BJ (cell line): ENCODE results near the gene MSH3. TPM values are rescaled to one million over a fixed set of nuclear protein-coding genes. Genes with fewer than 3 reads are reported as not detected.

ENCODE experiments used
- CTCF ChIA-PET: fragments of 350-600 bp; formaldehyde crosslinking; extraction: SDS; loops from one replicate; lab custom pipeline; 2021; ENCODE audit warnings: antibody characterized with exemption, inconsistent platforms; lab: Yijun Ruan, JAX
- POLR2A ChIA-PET: fragments of 300-600 bp; sonication (Branson Sonifier 250); formaldehyde crosslinking; extraction: SDS; loops from one replicate; lab custom pipeline; 2021; ENCODE audit warnings: antibody characterized with exemption; lab: Charles Lee
- DNase-seq: peaks from one replicate; pipeline ENCODE4 v3.0.0-alpha.2; 2011; ENCODE audit warnings: low read depth
- H3K27me3 ChIP-seq: 2 replicates; pipeline ENCODE4 v1.6.0; 2011; ENCODE audit warnings: low read length; ENCODE audit not compliant: control insufficient read depth, insufficient read depth
- H3K36me3 ChIP-seq: 2 replicates; pipeline ENCODE4 v1.5.1; 2011; ENCODE audit warnings: low read length; ENCODE audit not compliant: control insufficient read depth, insufficient read depth
- H3K4me3 ChIP-seq: 2 replicates; pipeline ENCODE4 v1.5.1; 2011; ENCODE audit warnings: low read depth, mild to moderate bottlenecking, control low read depth, low read length
- CTCF ChIP-seq: IDR thresholded peaks from 2 replicates; pipeline ENCODE4 v1.5.1; 2011; ENCODE audit warnings: low read depth, mild to moderate bottlenecking, control low read depth, inconsistent platforms, low read length, moderate library complexity; ENCODE audit not compliant: insufficient read depth
- polyA plus RNA-seq: library from polyadenylated mRNA; depleted of rRNA; stranded (reverse); fragments of >200 nt; gene quantifications from 2 replicates; pipeline ENCODE4 v1.2.3, GENCODE V29; 2011

The MSH3 gene
- polyA plus RNA-seq, 1 experiment = 4.0 TPM

- H3K27me3 ChIP-seq = no peaks in the 10 kb centered on the region
- ChIA-PET POLR2A (no interaction called here), CTCF (no interaction called here)
- H3K4me3 ChIP-seq = no peak overlapping the region
- H3K36me3 ChIP-seq = no peaks in the 10 kb centered on the region
- TF ChIP-seq CTCF = no peak
- no peak for DNase-seq
These were observed 49.3 kb downstream of the MSH3 start for GRCh38 chr5:80703747-80704146.

GRCh38 chr5:80704221-80704620 lies 49.8 kb downstream of the MSH3 start:
- ChIA-PET CTCF (interaction anchor here (1.1 kb wide), 1 partner anchor 461 kb away, joined by 4 read pairs; no protein-coding TSS in a partner anchor), POLR2A (no interaction called here)
- Histone ChIP-seq H3K4me3 (no peak overlapping the region), H3K27me3 (no peaks in the 10 kb centered on the region), H3K36me3 (no peaks in the 10 kb centered on the region)
- no peak for TF ChIP-seq CTCF
- DNase-seq = no peak

GRCh38 chr5:80705216-80705769 lies 50.8 kb downstream of the MSH3 start:
- TF ChIP-seq CTCF = no peak
- H3K36me3 ChIP-seq = no peaks in the 10 kb centered on the region
- POLR2A ChIA-PET = no interaction called here
- no peak for DNase-seq
- H3K4me3 ChIP-seq = no peak overlapping the region
- CTCF ChIA-PET = interaction anchor here (1.0 to 1.2 kb wide), 3 partner anchors 12 to 490 kb away, joined by 3 to 4 read pairs (median 3); no protein-coding TSS in a partner anchor
- no peaks in the 10 kb centered on the region for H3K27me3 ChIP-seq

GRCh38 chr5:80705801-80706200 lies 51.3 kb downstream of the MSH3 start:
- no peak for TF ChIP-seq CTCF
- ChIA-PET CTCF (interaction anchor here (0.7 to 1.2 kb wide), 3 partner anchors 11 to 489 kb away, joined by 3 to 4 read pairs (median 3); no protein-coding TSS in a partner anchor), POLR2A (no interaction called here)
- Histone ChIP-seq H3K36me3 (no peaks in the 10 kb centered on the region), H3K27me3 (no peaks in the 10 kb centered on the region), H3K4me3 (no peak overlapping the region)
- DNase-seq = no peak

GRCh38 chr5:80706835-80707447 lies 52.5 kb downstream of the MSH3 start:
- CTCF ChIA-PET = no interaction called here
- peaks cover 2% of the 10 kb centered on the region for H3K36me3 ChIP-seq
- no peaks in the 10 kb centered on the region for H3K27me3 ChIP-seq
- POLR2A ChIA-PET = no interaction called here
- no peak for DNase-seq
- TF ChIP-seq CTCF = no peak
- no peak overlapping the region for H3K4me3 ChIP-seq
